Liver (tissue), 3 donors: ENCODE measurements around the gene KRTAP4-4.

Experiments
- CTCF ChIP-seq: fragments of 150-350 bp; IDR thresholded peaks from 2 replicates; pipeline ENCODE4 v1.5.1; 2017; ENCODE audit warnings: improper control_type of control experiment, low read depth, low read length; ENCODE audit not compliant: missing input control
- EGR1 ChIP-seq, 2 donors: IDR thresholded peaks; 2 replicates each; pipeline ENCODE4 v1.6.1; 2016 to 2018; ENCODE audit warnings: antibody characterized with exemption in 2 of 2, low read depth in 2 of 2
- FOXA1 ChIP-seq: IDR thresholded peaks from 2 replicates; pipeline ENCODE4 v1.6.1; 2016; ENCODE audit warnings: antibody characterized with exemption
- FOXA2 ChIP-seq: IDR thresholded peaks from 2 replicates; pipeline ENCODE4 v1.6.1; 2016; ENCODE audit warnings: antibody characterized with exemption
- GABPA ChIP-seq, 2 donors: IDR thresholded peaks in 1 of 2; conservative IDR thresholded peaks in 1 of 2; 2 replicates each; pipeline ENCODE4 v1.6.1; 2016; ENCODE audit warnings: antibody characterized with exemption in 2 of 2, mild to moderate bottlenecking in 1 of 2, moderate library complexity in 1 of 2
- JUND ChIP-seq, 2 donors: IDR thresholded peaks; 2 replicates each; pipeline ENCODE4 v1.6.1; 2016; ENCODE audit warnings: antibody characterized with exemption in 2 of 2
- MAX ChIP-seq: IDR thresholded peaks from 2 replicates; pipeline ENCODE4 v1.6.1; 2016; ENCODE audit warnings: antibody characterized with exemption
- RAD21 ChIP-seq, 2 donors: IDR thresholded peaks; 2 replicates each; pipeline ENCODE4 v1.6.1; 2016; ENCODE audit warnings: antibody characterized with exemption in 2 of 2, mild to moderate bottlenecking in 2 of 2
- REST ChIP-seq: IDR thresholded peaks from 2 replicates; pipeline ENCODE4 v1.6.1; 2016; ENCODE audit warnings: antibody characterized with exemption, mild to moderate bottlenecking
- RXRA ChIP-seq, 2 donors: IDR thresholded peaks; 2 replicates each; pipeline ENCODE4 v1.6.1; 2017 to 2018; ENCODE audit warnings: antibody characterized with exemption in 2 of 2, mild to moderate bottlenecking in 1 of 2
- SP1 ChIP-seq: IDR thresholded peaks from 2 replicates; pipeline ENCODE4 v1.6.1; 2018; ENCODE audit warnings: antibody characterized with exemption, mild to moderate bottlenecking
- YY1 ChIP-seq: IDR thresholded peaks from 2 replicates; pipeline ENCODE4 v1.6.1; 2016; ENCODE audit warnings: antibody characterized with exemption, mild to moderate bottlenecking
- donor health status: healthy.
- donor health status: healthy.

GRCh38 chr17:41153856-41154255 is 6.7 kb downstream of the KRTAP4-4 start:
- TF ChIP-seq CTCF (no peak), JUND (IDR thresholded peaks at IDR 0.05) (no peak), YY1 (no peak), RAD21 (IDR thresholded peaks at IDR 0.05) (no peak), FOXA2 (no peak), MAX (no peak), RXRA (IDR thresholded peaks at IDR 0.05) (no peak), GABPA (IDR thresholded peaks at IDR 0.05 in 1 of 2, conservative IDR thresholded peaks at IDR 0.05 in 1 of 2) (no peak), SP1 (no peak), REST (no peak), EGR1 (IDR thresholded peaks at IDR 0.05; ENCODE audit: low read depth in 2 of 2) (no peak), FOXA1 (no peak)
